Stimulated activated CD8-positive, alpha-beta memory T cell treated with anti-CD3 and anti-CD28 coated beads, Interleukin-4, amount 100 ng/mL, for 4 hours (primary cell): ENCODE results near the gene RBFOX2.

Experiments
- DNase-seq, 2 donors: peaks; one replicate each; pipeline ENCODE4 v3.0.0-alpha.2; 2020; ENCODE audit warnings: low read depth in 2 of 2, low spot score in 1 of 2

Gene RBFOX2

DNA sequence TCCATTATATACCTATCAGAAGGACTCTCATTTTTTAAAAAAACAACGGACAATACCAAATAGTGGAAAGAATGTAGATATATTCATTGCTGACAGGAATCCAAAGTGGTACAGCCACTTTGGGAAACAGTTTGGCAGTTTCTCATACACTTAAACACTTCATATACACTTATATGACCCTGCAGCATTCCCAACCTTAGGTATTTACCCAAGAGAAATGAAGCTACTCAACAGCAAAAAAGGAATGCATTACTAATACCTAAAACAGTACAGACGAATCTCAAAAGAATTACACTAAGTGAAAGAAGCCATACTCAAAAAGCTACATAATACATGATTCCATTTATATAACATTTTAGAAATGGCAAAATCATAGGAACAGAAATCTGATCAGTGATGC, 51.5 kb downstream of the RBFOX2 start:
- no peak for DNase-seq

DNA sequence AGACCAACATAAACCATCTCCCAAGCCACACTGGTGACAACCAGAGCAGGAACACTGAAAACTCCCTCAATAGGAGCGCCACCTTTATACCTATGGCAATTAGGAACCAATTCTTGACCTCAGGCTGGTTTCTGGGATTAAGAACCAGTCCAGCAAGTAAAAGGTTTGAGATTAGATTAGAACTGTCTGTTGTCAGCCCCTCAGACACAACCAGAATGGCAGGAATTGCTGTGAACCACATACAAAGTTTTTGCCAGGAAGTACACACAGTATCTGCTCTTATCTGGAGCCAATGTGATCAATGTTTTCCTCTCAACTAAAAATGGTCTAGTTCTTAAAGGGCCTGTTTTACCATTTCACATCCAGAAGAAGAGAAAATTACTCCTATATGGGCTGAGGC, 55.2 kb downstream of the RBFOX2 start:
- no peak for DNase-seq

DNA sequence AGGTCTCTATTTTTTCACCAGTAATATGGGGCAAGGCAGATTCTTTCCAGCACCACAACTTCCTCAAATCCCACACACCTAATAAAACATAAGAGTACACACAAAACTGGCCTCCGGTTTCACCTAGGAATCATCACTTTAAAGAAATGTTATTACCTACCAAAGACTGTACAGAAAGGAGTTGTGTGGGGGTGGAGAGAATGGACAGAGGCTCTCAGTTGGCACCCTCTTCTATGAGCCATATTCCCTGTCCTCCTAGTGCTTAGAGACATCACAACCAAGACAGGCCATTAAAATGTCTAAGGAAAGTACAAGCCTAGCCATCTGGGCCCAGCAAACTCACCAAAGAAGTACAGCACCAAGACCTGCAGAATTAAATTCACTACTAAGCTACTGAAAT, 56.1 kb downstream of the RBFOX2 start:
- no peak for DNase-seq

DNA sequence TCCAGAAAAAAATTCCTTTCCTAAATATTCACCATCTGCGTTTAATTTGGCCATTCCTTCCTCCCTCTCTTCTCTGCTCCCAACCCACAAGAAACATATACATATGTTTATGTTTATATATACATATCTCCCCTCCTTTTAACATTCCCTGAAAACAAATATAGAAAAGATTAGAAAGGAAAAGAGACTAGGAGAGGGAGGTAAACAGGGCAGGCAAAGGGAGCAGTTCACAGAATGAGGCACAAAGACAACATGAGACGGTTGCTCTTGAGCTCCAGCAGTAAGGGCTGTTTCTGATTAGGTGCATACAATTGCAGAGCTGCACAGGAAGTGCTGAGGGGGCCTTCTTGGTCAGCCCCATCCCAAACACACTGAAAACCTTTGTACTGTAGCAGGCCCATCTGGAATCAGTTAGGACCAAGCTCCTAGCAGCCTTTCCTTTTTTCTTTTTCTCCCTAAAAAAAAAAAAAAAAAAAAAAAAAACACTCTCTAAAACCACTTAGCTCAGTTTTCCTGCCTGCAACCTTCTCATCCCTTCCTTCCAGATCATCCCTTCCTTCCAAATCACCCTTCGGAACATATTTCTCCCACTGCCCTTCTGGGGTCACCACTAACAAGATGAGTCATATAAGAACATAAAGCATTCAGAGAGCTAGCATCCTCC, 57.0 kb downstream of the RBFOX2 start:
- DNase-seq: no peak

DNA sequence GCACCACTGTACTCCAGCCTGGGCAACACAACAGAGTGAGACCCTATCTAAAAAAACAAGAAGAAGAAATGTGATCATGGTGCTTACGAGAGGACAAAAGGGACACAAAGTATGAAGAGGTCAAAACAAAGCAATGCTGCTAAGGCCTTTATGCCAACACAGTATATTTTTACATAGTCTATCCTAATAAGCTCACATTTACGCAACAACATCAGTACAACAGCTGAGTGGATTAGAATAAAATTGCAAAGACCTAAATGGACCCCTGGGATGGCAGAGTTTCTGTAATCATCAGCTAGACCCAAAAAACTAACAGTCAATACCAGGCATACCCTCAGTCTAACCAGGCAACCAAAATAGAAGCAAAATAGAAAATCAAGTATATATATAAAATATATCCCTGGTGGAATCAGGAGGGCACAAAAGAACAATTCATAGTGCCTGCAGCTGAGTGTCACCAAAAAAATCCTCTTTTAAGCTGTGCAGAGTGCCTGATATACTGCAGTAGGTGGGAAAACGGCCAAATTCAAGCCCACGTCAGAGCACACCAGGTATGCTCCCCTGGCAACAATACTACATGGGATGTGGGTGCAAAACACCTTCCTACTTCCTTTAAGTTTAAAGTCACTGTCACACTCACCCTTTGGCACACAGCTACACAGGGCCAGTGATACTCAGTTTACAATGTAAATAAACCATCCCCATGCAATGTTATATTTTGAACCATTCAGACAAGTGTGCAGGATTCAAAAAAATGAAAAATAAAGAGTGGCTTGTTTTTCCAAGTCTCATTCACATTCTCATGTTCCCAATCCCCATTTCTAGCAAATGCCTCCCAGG, 57.8 kb downstream of the RBFOX2 start:
- DNase-seq: no peak

DNA sequence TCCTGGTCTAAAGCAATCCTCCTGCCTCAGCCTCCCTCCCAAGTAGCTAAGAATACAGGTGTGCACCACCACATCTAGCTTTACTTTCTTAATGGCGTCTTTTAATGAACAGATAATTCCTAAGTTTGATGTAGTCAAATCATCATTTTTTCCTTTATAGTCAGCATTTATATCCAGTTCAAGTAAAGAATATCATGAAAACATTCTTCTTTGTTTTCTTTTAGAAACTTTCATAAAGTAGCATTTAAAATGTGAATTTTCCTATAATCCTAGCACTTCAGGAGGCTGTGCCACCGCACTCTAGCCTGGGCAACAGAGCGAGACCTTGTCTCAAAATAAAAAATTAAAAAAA, 61.6 kb downstream of the RBFOX2 start:
- DNase-seq: no peak

DNA sequence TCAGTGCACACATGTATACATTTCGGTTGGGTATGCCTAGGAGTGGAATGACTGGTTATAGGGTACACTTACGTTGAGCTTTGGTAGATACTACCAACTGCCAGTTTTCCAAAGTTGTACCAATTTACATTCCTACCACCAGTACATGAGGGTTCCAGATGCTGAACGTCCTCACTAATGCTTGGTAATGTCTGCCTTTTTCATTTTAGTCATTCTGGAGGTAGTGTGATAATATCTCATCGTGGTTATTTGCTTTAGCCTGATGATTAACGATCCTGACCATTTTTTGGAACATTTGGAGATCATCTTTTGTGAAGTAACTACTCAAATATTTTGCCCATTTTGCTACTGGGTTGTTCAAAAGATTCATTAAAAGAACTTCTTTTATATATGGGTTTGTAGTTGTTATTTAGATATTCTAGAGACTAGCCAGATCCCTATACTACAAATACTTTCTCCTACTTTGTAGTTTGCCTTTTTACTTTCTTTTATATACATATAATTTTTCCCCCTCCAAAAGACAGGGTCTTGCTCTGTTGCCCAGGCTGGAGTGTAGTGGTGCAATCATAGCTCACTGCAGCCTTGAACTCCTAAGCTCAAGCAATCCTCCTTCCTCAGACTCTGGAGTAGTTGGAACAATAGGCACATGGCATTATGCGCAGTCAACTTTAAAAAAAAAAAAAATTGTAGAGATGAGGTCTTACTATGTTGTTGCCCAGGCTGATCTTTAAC, 62.1 kb downstream of the RBFOX2 start:
- DNase-seq: no peak

DNA sequence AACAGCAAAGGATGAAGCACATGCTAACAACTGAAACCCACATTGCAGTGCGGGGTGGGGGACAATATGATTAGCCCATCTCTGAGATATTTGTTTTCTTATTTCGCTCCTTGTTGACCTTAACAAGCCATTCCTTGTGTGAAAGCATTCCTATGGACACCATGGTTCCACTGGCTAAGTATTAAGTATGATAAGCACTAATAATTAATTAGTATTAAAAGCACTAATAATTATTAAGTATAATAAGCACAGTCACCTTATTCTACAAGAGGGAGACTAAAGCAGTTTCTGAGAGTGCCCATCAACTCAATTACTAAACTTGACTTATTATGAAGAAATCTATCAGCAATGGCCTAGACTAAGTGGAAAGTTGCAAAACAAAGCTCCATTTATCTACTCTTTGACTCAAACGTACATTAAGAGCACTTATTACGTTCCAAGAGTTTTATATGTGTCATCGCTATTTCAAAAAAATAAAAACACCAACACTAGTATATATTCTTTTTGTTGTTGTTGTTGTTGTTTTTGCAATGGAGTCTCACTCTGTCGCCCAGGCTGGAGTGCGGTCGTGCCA, 65.3 kb downstream of the RBFOX2 start:
- no peak for DNase-seq

DNA sequence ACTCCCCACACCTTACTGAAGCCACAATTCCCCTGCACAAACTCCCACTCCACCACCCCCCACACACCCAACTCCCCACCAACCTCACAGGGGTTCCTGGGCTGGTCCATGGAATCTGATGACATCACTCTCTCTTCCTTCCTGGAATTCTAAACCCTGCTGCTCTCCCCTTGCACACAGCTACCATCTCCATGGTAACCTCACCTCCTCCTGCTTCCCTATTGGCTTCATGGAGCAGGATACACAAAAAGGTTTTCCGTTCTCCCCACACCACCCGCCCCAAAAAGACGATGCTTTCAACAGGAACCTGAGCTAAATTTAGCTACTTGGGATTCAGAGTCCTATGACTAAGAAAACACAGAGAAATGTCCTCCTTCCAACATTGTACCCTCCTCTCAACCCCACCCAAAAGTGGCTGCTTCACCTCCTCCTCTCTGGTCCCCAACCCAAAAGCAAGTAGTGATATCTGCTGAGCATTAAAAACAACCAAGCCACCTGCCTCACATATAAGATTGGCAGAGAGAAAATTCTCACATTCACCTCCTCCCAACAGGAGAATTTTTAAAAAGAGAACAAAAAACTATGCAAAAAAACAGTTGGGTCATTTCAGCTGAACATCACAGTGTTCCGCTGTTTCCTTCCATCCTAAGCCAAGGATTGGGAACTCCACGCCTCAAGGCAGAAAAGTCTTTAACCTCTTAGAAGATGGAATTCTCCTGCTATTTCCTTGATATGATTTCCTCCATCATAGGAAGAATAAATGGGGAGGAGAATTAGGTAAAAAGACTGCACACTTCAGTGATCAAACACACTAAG, 66.9 kb downstream of the RBFOX2 start:
- no peak for DNase-seq

DNA sequence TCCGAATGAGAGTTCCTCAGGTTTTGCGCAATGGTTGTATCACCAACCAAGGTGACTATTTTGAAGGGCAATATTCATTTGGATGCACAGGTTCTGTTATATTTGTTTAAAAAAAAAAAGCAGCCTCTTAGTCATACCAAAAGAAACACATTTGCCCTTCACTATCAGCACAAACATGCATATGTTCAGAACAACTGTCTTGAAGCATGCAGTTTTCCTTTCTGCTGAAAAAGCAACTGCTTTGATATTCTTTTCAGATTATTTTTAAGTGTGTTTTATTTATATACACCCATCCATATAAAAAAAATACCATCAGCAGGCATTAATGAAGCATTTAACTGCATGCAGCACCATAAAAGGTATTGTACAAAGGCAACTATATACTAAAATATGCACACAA, 67.8 kb downstream of the RBFOX2 start:
- no peak for DNase-seq

DNA sequence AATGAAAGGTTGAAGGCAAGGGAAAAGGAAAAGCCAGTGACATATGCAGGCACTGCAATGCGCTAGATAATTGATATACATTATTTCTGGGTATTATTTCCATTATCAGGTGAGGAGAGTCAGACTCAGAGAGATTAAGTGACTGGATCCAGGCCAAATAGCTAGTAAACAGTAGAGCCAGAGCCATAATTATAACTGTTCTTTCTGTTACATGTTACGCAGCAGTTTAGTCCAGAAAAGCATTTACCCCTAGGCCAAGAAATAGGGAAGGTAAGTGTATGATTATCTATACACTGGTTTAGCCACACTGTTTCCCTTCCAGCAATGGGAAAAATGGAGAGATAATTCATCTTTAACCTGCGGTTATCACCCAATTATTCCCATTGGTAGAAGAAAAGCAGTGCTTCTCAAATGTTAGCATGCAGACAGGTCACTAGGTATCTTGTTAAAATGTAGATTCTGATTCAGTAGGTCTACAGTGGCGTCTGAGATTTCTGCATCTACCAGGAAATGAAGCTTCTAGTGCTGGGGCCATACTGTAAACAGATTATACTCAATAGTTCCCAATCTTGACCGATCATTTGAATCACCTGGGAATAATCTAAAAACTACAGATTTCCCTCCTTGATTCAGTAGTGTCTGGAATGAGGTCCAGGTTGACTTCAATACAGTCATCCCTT, 69.4 kb downstream of the RBFOX2 start:
- DNase-seq: no peak

DNA sequence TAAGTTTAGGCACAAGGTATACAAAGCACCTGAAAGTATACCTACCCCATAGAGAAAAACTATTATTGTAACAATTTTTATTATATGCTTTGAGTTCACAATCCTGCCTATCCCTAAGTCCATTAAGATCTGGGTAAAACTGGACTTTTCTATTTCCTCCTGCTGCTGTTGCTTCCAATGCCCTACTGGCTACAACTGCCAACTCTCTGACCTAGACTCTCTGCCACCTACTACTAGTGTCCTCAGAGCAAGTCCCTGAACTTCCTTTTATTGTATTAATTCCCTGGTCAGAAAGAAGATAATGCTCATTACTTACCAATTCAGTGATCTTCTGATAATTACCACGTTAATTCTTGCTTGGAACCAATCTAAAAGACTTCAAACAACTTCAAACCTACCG, 70.3 kb downstream of the RBFOX2 start:
- DNase-seq: no peak

DNA sequence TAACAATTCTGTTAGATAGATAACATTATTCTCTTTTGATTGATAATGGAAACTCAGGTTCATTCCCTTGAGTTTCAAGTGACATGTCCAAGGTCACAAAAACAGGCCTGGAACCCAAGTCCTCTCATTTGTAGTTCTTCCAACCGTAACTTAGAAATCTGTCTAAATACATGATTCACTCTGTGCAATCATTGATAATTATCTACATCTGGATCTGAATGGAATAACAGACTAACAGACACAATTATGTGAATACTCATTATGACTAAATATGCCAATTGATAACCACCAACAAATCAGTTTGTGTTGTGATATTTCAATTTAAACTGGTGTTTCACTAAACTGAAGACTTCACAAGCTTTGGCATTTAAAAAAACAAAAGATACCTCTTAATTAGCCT, 71.0 kb downstream of the RBFOX2 start:
- no peak for DNase-seq

DNA sequence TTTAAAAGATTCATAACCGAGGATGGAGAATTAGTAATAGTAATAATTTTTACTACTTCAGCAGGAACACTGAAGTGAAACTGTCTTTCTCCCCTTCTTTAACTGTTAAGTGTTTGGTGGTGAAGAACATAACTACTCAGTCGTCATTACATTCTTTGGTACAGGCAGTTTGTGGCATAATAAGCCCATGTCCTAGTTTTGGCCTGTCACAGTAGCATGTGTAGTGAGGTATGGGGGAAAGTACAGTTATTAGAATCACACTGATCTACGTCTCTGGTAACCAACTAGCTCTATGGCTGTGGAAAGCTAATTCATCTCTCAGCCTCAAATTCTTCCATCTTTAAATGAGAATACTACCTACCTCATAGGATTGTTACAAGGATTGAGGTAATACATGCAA, 71.8 kb downstream of the RBFOX2 start:
- DNase-seq: no peak

DNA sequence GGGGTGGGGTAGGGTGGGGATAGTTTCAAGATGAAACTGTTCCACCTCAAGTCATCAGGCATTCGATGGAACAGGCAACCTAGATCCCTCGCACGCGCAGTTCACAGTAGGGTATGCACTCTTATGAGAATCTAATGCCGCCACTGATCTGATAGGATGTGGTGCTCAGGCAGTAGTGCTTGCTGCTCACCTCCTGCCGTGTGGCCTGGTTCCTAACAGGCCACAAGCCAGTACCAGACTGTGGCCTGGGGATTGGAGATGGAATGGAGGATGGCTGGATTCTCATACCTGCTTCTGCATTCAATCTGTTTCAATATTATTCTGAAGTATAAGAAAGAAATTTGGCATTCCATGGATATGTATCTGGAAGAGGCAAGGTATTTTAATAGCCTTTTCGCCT, 73.1 kb downstream of the RBFOX2 start:
- no peak for DNase-seq

DNA sequence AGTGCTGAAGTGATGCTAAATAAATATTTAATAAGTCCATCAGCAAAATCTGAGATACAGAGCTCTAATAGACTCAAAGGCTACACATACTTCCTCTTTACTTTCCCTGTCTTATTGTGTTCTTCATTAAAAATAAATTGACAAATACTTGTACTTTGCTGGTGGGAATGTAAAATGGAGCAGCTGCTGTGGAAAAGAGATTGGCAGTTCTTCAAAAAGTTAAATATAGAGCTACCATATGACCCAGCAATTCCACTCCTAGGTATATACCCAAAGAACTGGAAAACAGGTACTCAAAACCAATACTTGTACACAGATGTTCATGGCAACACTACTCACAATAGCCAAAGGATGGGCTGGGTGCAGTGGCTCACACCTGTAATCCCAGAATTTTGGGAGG, 76.0 kb downstream of the RBFOX2 start:
- DNase-seq: no peak

DNA sequence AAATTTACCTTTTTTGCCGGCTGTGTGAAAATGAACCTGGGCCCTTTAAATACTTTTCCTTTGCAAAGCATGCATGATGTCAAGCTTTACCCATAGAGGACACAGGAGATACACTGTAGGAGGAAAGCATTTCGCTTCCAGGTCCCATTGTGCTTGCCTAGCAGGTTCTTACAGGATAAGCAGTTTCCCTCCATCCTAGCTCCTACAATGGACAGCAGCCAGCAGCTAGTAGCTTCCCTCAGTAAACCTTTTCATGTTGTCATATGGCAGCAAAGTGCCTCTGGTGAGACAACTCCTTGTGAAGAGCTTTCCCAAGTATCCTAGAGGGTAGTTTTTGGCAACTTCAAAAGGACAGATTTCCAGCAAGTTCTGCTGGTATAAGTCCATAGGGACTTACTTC, 78.4 kb downstream of the RBFOX2 start:
- DNase-seq: no peak

DNA sequence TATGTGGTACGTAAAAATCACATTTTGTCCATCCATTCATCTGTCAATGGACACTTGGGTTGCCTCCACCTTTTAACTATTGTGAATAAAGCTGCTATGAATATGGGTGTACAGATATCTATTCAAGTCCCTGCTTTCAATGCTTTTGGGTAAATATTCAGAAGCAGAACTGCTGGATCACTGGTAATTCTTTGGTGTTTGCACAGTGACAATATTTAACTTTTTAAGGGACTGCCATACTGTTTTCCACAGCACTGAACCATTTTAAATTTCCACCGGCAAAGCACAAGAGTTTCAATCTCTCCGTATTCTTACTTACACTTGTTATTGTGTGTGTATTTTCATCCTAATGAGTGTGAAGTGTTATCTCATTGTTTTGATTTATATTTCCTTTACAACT, 79.4 kb downstream of the RBFOX2 start:
- DNase-seq: no peak

DNA sequence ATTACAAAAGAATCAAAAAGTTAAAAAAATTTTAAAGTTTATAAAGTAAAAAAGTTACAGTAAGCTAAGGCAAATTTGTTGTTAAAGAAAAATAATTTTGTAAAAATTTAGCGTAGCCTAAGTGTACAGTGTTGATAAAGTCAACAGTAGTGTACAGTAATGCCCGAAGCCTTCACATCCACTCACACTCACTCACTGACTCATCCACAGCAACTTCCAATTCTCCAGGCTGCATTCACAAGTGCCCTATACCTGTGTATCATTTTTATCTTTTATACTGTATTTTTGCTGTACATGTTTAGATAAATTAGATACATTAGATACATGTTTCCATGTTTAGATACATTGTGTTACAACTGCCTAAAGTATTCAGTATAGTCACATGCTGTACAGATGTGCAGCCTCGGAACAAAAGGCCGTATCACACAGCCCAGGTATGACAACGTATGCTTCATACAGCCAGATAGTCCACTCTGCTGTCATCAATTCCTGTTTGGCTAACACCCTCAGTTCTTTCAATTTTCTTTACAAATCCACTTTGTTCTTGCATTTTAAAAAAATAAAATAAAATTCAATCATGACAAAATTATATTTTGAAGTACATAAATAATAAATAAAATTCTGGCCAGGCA, 80.7 kb downstream of the RBFOX2 start:
- no peak for DNase-seq

DNA sequence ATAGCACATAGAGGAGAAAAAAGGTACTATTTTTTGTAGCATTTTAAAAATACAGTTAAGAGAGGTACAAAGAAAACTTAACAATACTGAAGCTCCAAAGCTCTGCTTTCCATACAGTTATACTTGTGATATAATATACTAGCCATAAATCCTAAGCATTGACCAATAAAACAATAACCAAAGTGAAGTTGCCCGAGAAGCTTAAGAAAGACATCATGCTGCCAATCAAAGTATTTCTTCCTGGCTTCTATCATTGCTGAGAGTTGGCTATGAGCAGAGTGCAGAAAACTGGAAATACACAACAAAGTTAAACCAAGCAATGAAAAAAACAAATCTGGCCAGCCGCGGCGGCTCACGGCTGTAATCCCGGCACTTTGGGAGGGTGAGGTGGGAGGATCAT, 84.2 kb downstream of the RBFOX2 start:
- no peak for DNase-seq
